CD14-positive monocyte (primary cell): ENCODE data around the gene TRAFD1. TPM values are rescaled to one million over a fixed set of nuclear protein-coding genes. Genes with fewer than 3 reads are reported as not detected.

Experiments
- DNase-seq, 3 donors: peaks; one replicate each; pipeline ENCODE4 v3.0.0-alpha.2; 2011 to 2022
- H2AFZ ChIP-seq: 2 replicates; pipeline ENCODE4 v1.6.0; 2012; ENCODE audit warnings: mild to moderate bottlenecking, low read depth, low read length, inconsistent platforms; ENCODE audit not compliant: insufficient read depth, poor library complexity, severe bottlenecking
- H3K27ac ChIP-seq, 2 donors: 1 replicate in 1 of 2; 2 replicates in 1 of 2; pipeline ENCODE4 v1.5.1; 2012 to 2013; ENCODE audit warnings: low read length in 2 of 2, control low read depth in 1 of 2, inconsistent platforms in 1 of 2, low read depth in 1 of 2, mild to moderate bottlenecking in 1 of 2
- H3K27me3 ChIP-seq, 2 donors: one replicate each; pipeline versions ENCODE4 v1.6.0 to v1.6.1; 2011 to 2013; ENCODE audit warnings: low read length in 2 of 2; ENCODE audit not compliant: control insufficient read depth in 2 of 2, insufficient read depth in 2 of 2
- H3K36me3 ChIP-seq, 2 donors: replicated peaks in 1 of 2; 1 replicate in 1 of 2; 2 replicates in 1 of 2; pipeline versions ENCODE4 v1.5.1 to v1.6.1; 2012 to 2013; ENCODE audit warnings: low read length in 2 of 2, control low read depth in 1 of 2, inconsistent platforms in 1 of 2, mild to moderate bottlenecking in 1 of 2; ENCODE audit not compliant: insufficient read depth in 2 of 2, control insufficient read depth in 1 of 2
- H3K4me1 ChIP-seq, 2 donors: 1 replicate in 1 of 2; 2 replicates in 1 of 2; pipeline versions ENCODE4 v1.5.1 to v1.6.1; 2012 to 2013; ENCODE audit warnings: low read length in 2 of 2, control low read depth in 1 of 2, inconsistent platforms in 1 of 2, mild to moderate bottlenecking in 1 of 2, moderate library complexity in 1 of 2; ENCODE audit not compliant: insufficient read depth in 2 of 2, control insufficient read depth in 1 of 2
- H3K4me2 ChIP-seq: replicated peaks from 2 replicates; pipeline ENCODE3; 2012; ENCODE audit warnings: low read length, moderate library complexity, mild to moderate bottlenecking; ENCODE audit not compliant: poor library complexity, severe bottlenecking; ENCODE audit errors: extremely low read depth
- H3K4me3 ChIP-seq, 3 experiments: fragments of 200-600 bp in 1 of 3; sonication (generic) in 1 of 3; replicated peaks in 1 of 3; 1 replicate in 2 of 3; 2 replicates in 1 of 3; pipeline ENCODE4 v1.5.1; 2011 to 2013; ENCODE audit warnings: low read length in 3 of 3, mild to moderate bottlenecking in 3 of 3, control low read depth in 2 of 3, low read depth in 2 of 3, inconsistent platforms in 1 of 3, moderate library complexity in 1 of 3
- H3K79me2 ChIP-seq: 2 replicates; pipeline ENCODE4 v1.6.0; 2012; ENCODE audit warnings: mild to moderate bottlenecking, control low read depth, inconsistent platforms, low read length, moderate library complexity; ENCODE audit not compliant: insufficient read depth
- H3K9ac ChIP-seq: 2 replicates; pipeline ENCODE4 v1.6.0; 2017; ENCODE audit warnings: low read length, mild to moderate bottlenecking; ENCODE audit not compliant: insufficient read depth, poor library complexity, severe bottlenecking
- H3K9me3 ChIP-seq, 2 donors: replicated peaks in 1 of 2; 1 replicate in 1 of 2; 2 replicates in 1 of 2; pipeline versions ENCODE4 v1.5.1 to v1.6.1; 2012 to 2013; ENCODE audit warnings: low read length in 2 of 2, control low read depth in 1 of 2; ENCODE audit not compliant: control insufficient read depth in 1 of 2, insufficient read depth in 1 of 2
- H4K20me1 ChIP-seq: 2 replicates; pipeline ENCODE4 v1.6.0; 2012; ENCODE audit warnings: mild to moderate bottlenecking, low read length, control low read depth, moderate library complexity; ENCODE audit not compliant: insufficient read depth
- H3K27ac Mint-ChIP-seq, 7 donors: one replicate each; pipeline ENCODE4 v1.8.0; 2020; ENCODE audit warnings: mild to moderate bottlenecking in 7 of 7, mixed read lengths in 7 of 7, moderate library complexity in 6 of 7, inconsistent platforms in 2 of 7
- H3K27me3 Mint-ChIP-seq, 3 donors: one replicate each; pipeline ENCODE4 v1.8.0; 2021 to 2022; ENCODE audit warnings: low read depth in 3 of 3, mild to moderate bottlenecking in 3 of 3, mixed read lengths in 3 of 3, moderate library complexity in 3 of 3, inconsistent platforms in 1 of 3
- H3K36me3 Mint-ChIP-seq, 2 donors: one replicate each; pipeline ENCODE4 v1.8.0; 2020; ENCODE audit warnings: mixed read lengths in 2 of 2, inconsistent platforms in 1 of 2, mild to moderate bottlenecking in 1 of 2
- H3K4me1 Mint-ChIP-seq: one replicate; pipeline ENCODE4 v1.8.0; 2020; ENCODE audit warnings: mild to moderate bottlenecking, mixed read lengths
- H3K4me3 Mint-ChIP-seq, 2 donors: one replicate each; pipeline ENCODE4 v1.8.0; 2020; ENCODE audit warnings: mild to moderate bottlenecking in 2 of 2, mixed read lengths in 2 of 2, moderate library complexity in 1 of 2
- H3K9me3 Mint-ChIP-seq, 7 donors: one replicate each; pipeline ENCODE4 v1.8.0; 2020 to 2022; ENCODE audit warnings: mixed read lengths in 7 of 7, mild to moderate bottlenecking in 6 of 7, moderate library complexity in 6 of 7, inconsistent platforms in 2 of 7
- WGBS: methylation state at CpG from one replicate; pipeline ENCODE4 v1.1.5; 2013; ENCODE audit warnings: missing lambda C conversion rate; ENCODE audit not compliant: insufficient coverage; 5-methylcytosine and 5-hydroxymethylcytosine counted together
- intact Hi-C, 2 donors: fragments of 100-400 bp; cut with micrococcal nuclease; formaldehyde crosslinking; loops; one replicate each; pipeline versions ENCODE4 v1.15.0 to v1.15.1; 2023
- polyA plus RNA-seq, 3 donors: library from polyadenylated mRNA; depleted of rRNA in 1 of 3; unstranded in 2 of 3; stranded (reverse) in 1 of 3; fragments of 300-500 nt in 2 of 3; fragments of >200 nt in 1 of 3; fragmentation: Illumina TruSeq in 2 of 3; gene quantifications; 1 replicate in 2 of 3; 2 replicates in 1 of 3; pipeline ENCODE4 v1.2.3, GENCODE V29; 2012 to 2021
- TF ChIP-seq, protein P1 (sequence below): fragments of 200-600 bp; IDR thresholded peaks from one replicate; pipeline ENCODE4 v1.8.0; 2022; ENCODE audit warnings: antibody characterized with exemption, mild to moderate bottlenecking

TRAFD1 gene
- polyA plus RNA-seq, 3 donors: 35.2 to 83.6 (median 82.3) TPM

DNA sequence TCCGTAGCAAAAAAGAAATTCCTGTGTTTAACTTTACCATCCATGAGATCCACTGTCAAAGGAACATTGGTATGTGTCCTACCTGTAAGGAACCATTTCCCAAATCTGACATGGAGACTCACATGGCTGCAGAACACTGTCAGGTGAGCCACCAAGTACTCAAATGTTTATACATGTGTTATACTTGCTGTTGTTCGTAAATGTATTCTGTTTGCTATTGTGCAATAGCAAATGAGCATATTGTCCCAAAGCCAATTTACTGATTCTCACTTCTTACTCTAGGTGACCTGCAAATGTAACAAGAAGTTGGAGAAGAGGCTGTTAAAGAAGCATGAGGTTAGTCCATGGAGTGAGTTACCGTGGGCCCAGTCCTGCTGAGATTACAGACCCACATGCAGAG, 9.4 kb downstream of the TRAFD1 start:
- H3K79me2 ChIP-seq: peaks cover 54% of the 10 kb centered on the region
- no peaks in the 10 kb centered on the region for H3K9me3 ChIP-seq
- H3K9ac ChIP-seq: no peak overlapping the region
- H3K9me3 Mint-ChIP-seq: peaks cover 0 to 2% (median 0%) of the 10 kb centered on the region in 7 donors
- H3K4me2 ChIP-seq: no peak overlapping the region
- H3K4me3 Mint-ChIP-seq: no peak overlapping the region
- TF ChIP-seq, protein P1, sequence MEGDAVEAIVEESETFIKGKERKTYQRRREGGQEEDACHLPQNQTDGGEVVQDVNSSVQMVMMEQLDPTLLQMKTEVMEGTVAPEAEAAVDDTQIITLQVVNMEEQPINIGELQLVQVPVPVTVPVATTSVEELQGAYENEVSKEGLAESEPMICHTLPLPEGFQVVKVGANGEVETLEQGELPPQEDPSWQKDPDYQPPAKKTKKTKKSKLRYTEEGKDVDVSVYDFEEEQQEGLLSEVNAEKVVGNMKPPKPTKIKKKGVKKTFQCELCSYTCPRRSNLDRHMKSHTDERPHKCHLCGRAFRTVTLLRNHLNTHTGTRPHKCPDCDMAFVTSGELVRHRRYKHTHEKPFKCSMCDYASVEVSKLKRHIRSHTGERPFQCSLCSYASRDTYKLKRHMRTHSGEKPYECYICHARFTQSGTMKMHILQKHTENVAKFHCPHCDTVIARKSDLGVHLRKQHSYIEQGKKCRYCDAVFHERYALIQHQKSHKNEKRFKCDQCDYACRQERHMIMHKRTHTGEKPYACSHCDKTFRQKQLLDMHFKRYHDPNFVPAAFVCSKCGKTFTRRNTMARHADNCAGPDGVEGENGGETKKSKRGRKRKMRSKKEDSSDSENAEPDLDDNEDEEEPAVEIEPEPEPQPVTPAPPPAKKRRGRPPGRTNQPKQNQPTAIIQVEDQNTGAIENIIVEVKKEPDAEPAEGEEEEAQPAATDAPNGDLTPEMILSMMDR: no peak
- peaks cover 38% of the 10 kb centered on the region for H3K4me1 Mint-ChIP-seq
- peaks cover 33 to 51% of the 10 kb centered on the region in 2 donors for H3K4me1 ChIP-seq
- H3K36me3 Mint-ChIP-seq: peaks cover 36 to 62% of the 10 kb centered on the region in 2 donors
- DNase-seq: no peak
- H3K27me3 Mint-ChIP-seq: no peaks in the 10 kb centered on the region
- intact Hi-C loops: loop anchor here in 1 of 2 donors (5.0 kb wide), 1 partner anchor 273 kb away; the partner anchor contains the start of gene RPL6
- peaks cover 56% of the 10 kb centered on the region for H4K20me1 ChIP-seq
- no peak overlapping the region for H3K27ac ChIP-seq
- H3K27ac Mint-ChIP-seq: no peak overlapping the region
- H3K4me3 ChIP-seq: no peak overlapping the region
- H3K27me3 ChIP-seq: no peaks in the 10 kb centered on the region
- H3K36me3 ChIP-seq: peaks cover 38 to 62% of the 10 kb centered on the region in 2 donors
- H2AFZ ChIP-seq: no peak overlapping the region
- WGBS: 94% methylated on average over 2 of the region's 3 CpGs

DNA sequence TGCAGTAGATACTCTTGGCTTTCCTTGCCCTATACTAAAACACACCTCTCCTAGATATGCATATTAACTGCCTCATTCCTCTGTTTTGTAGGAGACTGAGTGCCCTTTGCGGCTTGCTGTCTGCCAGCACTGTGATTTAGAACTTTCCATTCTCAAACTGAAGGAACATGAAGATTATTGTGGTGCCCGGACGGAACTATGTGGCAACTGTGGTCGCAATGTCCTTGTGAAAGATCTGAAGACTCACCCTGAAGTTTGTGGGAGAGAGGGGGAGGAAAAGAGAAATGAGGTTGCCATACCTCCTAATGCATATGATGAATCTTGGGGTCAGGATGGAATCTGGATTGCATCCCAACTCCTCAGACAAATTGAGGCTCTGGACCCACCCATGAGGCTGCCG, 15.4 kb downstream of the TRAFD1 start:
- DNase-seq: peak; percentile 59 to 67 (median 62)
- Mint-ChIP-seq H3K27ac (peak overlapping the region; percentile 75 to 96 (median 93)), H3K4me1 (peaks cover 37% of the 10 kb centered on the region), H3K9me3 (peaks cover 0 to 2% (median 0%) of the 10 kb centered on the region in 7 donors), H3K4me3 (peak overlapping the region in 1 of 2 donors; percentile 72), H3K27me3 (no peaks in the 10 kb centered on the region), H3K36me3 (peaks cover 64 to 80% of the 10 kb centered on the region in 2 donors)
- Histone ChIP-seq H3K9me3 (no peaks in the 10 kb centered on the region), H3K27ac (peak overlapping the region; percentile 47 to 82), H3K4me2 (peak overlapping the region; percentile 58), H4K20me1 (peaks cover 63% of the 10 kb centered on the region), H3K4me3 (peak overlapping the region in 1 of 3 experiments; percentile 54), H3K4me1 (peaks cover 42 to 48% of the 10 kb centered on the region in 2 donors), H2AFZ (no peak overlapping the region), H3K79me2 (peaks cover 17% of the 10 kb centered on the region), H3K9ac (no peak overlapping the region), H3K27me3 (no peaks in the 10 kb centered on the region), H3K36me3 (peaks cover 69 to 85% of the 10 kb centered on the region in 2 donors)
- 0% methylated on average over 3 of the region's 5 CpGs for WGBS
- TF ChIP-seq, protein P1: no peak
- intact Hi-C loops: loop anchor here (5.0 to 10.0 kb wide), 2 partner anchors 33 to 46 kb away; partner anchors contain the start of gene NAA25 (in 1 of the 2)
